GM19372 (cell line): ENCODE data around the gene LRCH4.

ENCODE experiments used
- ATAC-seq: cut with Tn5 transposase; IDR thresholded peaks from one replicate; pipeline ENCODE4 v1.9.1; 2021; ENCODE audit warnings: mild to moderate bottlenecking, low read depth, moderate library complexity; ENCODE audit not compliant: unreplicated experiment

LRCH4 gene

DNA sequence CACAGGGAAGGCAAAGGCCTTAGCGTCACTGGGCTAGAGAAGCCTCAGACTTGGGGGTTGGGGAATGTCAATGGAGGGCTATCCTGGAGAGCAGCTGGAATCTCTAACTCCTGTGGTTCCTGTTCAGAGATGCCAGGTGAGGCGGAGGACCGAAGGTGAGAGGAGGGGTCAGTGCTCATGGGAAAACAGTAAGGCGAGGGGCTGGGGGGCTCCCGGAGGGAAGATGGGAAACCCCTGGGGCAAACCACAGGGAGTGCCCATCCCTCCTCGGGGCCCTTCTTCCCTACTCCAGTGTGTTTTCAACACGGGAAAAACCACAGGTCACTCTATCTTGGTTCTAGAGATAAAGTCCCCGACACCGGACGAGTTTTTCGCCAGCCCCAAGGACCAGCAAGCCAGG is 3.3 kb downstream of the LRCH4 start:
- ATAC-seq, result no peak

DNA sequence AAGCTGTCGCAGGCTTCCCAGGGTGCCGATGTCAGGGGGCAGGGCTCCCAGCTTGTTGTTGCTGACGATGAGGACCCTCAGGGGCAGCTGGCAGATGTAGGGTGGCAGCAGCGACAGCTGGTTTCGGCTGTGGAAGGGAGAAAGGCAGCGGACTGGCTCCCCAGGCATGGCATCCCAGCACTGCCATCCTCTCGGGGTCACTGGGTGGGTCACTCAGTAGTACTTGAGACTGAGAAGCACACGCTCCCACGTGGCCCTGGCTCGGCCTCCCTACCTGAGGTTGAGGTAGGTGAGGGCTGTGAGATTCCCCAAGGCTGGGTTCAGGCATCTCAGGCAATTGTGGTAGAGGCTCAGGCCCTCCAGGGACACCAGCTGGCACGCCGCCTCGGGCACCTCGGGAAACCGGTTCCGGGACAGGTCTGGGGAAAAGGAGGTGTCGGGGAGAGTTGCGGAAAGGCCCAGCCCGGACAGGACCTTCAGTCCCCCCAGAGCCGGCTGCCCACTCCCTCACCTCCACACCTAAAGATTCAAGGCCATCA is 3.8 kb downstream of the LRCH4 start:
- ATAC-seq, result no peak

DNA sequence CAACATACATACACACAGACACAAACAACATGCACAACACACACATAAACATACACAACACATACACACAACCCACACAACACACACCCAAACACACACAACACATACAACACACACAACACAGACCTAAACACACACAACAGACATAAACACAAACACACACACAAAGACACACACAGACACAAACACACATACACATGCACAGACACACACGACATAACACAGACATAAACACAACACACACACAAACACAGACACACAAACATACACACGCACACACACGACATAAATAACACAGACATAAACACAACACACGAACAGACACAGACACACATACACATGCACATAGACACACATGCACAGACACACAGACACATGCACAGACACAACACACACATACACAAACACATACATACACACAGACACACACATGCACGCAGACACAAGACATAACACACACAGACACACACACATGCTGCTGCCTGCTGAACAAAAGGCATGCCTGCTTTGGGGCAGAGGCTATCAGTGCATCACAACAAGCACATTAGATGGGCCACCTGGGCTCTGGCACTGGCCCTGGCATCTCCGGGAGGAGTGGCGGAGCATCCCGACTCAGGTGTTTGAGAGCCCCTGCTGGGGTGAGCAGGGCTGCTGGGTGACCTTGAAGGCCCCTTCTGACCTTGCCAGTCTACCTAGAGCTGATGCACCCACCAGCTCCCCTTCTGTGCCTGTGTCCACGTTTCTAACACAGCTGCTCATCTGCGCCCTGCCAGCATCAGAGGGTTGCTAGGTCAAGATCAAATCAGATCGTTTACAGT is 5.3 kb downstream of the LRCH4 start:
- no peak for ATAC-seq

DNA sequence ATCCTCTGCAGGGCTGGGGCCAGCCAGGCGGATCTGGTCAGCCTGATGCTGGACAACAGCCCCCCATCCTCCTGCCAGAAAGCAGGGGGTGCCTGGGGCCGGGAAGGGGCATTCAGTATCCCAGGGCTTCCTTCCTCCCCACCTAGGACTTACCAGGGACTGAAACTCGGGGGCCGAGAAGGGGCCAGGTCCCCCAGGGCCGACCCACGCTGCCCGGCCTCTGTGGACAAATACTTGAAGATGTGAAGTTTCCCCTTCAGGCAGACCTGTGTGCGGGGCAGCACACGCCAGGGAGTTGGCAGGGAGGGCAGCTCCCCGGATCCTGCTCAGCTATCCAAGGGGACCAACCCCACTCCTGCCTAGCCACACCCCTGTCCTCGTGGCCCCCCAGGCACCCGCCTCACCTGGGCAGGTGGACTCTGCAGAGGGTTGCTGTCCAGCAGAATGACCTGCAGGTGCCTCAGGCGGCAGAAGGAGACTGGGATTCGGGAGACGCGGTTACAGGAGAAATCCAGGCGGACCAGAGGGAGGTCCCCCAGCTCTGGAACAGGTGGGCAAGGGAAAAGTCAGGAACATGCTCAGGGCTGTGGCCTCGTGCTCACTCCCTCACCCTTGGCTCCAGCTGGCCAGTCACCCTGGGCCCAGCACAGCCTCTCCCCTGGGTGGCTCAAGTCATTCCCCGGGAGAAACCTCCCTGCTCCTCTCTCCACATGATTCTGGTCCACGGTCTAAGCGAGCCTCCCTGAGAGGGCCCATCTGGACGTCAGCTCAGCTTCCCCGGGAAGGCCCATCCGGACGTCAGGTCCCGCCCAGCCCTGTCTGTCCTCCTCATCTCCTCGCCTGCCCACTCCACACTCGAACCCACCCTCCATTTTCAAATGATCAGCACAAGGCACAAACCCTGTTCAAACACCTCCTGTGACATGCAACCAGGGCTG is 7.4 kb downstream of the LRCH4 start:
- ATAC-seq, result no peak

DNA sequence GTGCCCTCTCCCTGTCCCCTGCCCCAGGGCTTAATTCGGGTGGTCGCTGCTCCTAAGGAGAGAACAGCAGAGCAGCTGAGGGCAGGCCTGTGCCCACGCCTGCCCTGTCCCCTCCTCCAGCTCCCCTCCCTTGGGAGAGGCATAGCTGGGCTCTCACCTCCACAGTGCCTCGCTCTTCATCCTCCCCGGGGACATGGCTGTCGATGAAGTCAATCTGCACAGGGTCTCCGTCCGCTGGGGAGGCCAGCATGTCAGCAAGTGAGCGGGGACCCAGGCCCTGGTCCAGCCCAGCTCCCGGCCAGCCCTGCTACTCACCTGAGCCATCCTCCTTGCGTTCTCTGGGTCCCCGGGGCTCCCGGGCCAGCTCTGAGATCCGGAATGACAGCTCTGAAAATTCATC is 8.4 kb downstream of the LRCH4 start:
- ATAC-seq, result no peak

DNA sequence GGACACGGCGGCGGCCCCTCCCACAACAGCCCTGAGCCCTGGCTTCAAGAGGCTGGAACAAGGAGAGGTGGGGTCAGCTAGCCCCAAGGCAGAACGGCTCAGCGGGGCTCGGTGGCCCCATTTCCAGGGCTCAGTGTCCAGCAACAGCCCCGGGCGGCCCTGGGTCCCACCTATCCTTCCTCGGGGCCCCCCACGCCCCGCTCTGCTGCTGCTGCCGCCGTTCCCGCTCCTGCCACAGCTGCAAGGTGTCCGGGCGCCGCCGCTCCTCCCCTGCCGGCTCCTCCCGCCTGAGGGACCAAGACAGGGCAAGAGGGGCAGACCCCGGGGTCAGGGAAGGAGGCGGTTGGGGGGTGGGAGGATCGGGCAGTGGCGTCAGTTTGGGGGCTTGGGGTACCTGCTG is 8.8 kb downstream of the LRCH4 start:
- ATAC-seq, result no peak

DNA sequence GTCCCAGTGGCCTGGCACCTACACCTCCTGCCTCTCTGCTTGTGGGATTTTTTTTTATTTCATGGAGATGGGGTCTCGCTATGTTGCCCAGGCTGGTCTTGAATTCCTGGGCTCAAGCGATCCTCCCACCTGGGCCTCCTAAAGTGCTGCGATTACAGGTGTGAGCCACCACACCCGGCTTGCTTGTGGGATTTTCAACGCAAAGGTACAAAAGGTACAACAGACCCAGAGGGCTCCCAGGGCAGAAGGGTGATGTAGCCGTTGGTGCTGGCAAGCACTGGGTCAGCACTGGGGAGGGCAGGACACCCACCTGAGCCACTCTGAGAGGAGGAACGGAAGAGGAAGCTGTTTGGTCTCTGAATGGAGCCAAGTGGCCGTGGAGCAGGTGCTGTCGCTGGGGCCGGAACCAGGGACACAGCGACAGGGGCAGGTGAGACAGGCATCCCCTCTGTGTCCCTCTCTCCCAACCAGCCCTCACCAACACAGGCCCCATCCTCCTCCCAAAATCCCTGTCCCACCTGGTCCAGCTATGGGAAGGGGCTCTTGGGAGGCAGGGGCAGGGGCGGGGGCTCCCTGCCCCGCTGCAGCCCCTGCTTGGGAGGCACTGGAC is 9.4 kb downstream of the LRCH4 start:
- no peak for ATAC-seq

DNA sequence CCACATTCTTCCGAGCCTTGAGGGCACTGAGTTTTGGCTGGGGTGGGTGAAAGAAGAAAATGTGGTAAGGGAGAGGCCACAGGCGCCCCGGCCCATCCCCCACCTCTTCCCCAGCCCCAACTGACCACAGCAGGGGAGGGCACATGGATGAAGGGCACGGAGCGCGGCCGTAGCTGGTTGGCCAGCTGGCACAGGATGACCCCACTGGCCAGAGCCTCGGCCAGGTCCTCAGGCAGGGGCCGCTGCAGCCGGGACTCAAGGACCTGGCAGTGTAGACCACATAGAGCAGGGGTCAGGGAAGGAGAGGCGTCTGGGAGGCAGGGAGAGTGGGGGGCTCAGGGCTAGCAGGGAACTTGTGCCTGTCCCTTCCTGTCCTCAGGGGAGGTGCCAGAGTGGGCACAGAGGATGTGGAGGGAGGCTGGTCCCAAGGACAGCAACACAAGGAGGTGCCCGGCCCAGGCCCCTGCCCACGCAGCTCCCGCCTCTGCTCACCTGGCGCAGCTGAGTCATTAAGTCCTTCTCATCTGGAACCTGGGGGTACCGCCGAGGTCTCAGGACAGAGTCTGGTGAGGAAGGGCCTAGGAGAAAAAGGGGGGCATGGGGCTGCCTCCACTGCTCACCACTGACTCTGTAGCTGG is 10.1 kb downstream of the LRCH4 start:
- ATAC-seq, result no peak

DNA sequence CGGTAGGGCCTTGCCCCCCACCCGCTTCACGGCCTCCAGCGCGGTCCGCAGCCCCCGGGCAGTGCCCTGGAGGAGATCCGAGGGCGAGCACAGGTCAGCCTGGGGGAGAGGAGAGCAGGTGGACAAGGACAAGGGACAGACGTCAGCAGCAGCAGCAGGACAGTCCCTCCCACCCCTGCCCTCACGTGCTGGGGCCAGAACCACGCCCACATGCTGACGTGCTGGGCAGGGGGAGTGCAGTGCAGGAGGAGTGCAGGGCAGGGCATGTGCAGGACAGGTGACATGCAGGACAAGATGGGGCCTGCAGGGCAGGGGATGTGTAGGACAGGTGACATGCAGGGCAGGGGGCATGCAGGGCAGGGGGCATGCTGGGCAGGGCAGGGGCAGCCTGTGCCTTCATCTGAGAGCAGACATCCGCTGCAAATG is 10.7 kb downstream of the LRCH4 start:
- ATAC-seq, result no peak

DNA sequence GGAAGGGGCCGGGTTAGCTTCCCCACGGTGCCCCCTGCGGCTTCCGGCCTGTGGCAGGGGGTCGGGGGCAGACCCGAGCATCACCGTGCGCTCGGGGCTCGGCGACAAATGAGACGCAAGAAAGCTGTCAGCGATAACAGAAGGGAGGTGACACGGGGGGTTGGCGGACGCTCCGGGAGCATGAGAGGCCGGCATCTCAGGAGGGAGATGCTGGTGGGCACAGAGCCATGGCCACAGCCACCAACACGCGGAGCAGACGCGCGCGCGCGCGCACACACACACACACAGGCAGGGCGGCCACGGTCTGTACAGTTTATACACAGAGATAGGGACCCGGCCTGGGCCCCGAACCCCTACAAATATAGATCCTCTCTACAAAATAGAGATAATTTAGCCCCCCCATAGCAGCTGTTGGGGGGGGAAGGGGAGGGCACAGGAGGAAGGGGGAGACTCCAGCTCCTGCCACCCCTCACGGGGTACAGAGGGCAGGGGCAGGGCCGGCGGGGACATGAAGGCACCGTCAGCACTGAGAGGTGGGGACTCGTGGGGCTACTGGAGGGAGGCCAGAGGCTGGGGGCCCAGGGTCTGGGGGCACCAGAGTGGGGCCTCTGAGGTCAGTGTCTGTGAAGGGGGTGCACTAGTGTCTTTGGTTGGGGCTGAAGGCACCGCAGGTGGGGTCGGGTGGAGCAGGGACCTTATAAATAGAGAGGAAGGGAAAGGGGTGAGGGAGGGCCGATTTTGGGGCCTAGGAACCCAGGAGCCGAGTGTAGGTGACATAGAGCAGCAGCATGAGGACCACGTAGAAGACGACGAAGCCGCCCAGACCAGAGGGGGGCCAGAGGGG is 11.3 kb downstream of the LRCH4 start:
- ATAC-seq, result no peak

DNA sequence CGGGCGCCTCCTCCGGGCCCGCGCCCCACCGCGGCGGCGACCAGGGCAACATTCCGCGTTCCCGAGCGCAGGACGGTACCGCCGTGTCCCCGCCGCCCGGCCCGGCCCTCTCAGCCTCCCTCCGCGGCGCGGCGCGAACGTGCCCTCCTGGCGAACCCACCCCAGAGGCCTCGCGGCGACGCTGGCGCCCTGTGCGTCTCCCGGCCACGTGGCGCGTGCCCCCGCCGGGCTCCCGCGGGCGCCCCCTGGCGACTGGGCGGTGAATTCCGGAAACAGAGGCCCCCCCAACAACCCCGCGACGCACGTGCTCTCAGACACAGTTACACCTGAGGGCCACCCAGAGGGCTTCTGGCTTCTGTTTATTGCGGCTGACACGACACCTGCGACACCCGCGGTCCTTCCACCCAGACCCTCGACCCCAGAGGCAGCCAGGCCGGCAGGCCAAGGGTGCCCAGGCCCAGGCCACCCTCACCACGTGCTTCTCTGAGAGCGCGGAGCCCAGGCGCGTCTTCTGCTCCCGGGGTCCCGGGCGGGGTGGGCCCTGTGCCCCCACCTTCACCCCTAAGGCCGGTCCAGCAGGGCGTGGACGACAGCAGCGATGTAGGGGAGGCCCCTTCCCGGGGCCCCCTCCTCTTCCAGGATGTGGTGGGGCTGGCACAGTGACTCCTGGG is 12.1 kb downstream of the LRCH4 start, which contains the start of gene SAP25:
TSS of gene SAP25 (minus strand) at position 210 of the 671 bp plus-strand sequence. CDS start at position 52, 158 bp downstream.
- no peak for ATAC-seq

DNA sequence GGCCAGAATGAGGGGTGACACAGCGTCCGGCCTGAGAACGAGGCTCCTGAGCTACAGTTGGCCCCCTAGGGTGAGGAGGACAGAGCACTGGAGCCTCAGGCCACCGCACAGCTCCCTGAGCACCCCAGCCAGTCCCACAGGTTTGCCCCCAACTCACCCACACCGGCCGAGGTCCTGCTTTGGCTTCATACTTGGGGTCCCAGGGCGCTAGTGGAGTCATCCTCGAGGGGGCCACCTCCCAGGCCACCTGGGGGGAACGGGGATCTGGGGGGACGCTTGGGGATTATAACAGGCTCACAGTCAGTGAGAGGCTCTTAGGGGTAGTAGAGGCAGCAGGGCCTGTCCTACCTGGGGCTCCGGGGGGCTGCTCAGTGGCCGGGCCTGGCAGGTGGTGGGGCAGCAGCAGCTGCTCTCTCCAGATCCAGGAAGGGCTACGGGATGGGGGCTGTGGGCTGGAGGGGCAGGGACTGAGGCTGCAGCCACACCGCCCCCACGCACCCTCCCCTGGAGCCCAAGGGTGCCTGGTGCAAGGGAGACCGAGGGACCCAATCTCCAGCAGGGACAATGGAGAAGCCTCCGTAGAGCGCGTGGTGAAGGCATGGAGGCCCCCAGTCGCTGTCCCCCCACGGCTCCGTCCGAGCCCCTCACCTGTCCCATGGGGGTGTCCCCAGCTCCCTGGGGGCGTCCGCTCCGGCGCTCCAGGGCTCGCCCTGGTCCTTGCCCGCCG is 12.8 kb downstream of the LRCH4 start:
- no peak for ATAC-seq

DNA sequence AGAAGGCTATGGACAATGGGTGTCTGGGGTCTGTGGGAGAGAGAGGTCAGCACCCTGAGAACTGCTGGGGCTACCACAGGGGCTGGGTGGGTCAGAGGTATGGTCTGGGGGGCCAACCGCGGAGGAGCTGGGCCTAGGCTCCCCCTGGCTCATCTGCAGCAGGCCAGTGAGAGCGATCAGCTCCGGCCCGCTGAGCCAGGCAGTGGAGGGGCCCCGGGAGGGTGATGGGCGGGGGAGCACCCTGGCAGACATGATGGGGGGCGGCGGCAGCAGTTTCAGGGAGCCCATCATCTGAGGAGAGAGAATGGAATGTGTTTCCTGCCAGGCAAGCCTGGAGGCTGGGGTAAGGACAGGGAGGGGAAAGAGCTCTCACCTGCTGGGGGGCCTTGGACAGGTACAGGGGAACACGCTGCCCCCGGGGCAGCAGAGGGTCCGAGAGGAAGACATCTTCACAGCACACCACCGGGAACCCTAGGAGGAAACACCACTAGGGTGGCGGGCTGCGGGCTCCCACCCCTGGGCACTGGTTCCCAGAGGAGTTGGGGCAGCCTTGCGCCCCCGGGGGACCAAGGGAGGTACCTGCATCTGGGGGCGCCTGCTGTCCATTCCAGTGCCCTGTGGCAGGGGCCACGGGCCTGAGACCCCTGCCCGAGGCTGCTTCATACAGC is 13.5 kb downstream of the LRCH4 start:
- no peak for ATAC-seq

DNA sequence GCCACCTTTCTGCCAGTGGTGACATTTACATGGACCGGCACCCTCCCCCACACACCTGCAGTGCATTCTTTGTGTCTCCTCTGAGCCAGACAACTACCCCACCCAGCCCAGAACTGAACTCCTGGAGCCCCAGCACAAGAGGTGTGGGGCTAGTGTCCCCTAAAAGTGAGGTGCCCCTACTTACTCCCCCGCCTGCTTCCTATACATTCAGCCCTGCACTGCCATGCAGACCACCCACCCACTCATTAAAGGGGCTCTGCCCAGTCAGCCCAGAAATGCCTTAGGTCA is 14.2 kb downstream of the LRCH4 start:
- no peak for ATAC-seq

DNA sequence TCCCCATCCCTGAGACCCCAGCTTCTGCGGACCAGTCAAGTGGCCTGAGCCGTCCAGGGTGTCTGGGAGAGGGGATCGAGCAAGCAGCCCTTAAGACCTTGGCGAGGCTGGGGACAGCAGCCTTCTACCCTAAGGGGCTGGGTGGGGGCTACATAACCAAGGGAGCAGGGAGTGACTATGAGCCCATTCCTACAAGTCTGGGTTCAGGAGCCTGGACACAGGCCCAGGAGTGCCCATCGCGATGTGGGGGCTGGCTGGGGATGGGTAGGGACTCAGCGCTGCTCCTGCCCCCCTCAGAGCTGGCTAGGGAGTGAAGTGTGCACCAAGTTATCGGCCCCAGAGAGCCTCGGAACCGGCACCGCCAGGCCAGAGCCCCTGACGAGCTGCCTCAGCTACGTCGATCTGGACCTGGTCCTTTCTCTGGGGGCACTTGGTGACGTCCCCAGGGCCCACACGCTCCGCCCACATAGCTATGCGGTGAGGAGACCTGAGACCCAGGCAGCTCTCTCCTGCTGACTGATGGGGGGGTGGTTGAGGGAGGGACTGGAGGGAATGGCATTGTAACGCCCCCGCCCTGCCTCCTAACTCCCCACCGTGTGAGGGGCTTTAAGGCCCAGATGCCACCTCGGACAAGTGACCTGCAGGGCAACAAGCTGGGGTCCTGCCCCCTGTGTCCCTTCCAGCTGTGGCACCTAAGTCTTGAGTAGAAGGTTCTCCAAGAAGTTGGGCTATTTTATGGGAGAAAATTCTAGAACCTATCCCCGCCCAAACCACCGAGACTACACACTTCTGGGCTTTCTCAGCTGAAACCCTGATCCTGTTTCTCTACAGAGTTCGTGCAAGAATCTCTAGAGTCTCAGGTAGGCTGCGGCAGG is 14.7 kb downstream of the LRCH4 start:
- ATAC-seq, result no peak

DNA sequence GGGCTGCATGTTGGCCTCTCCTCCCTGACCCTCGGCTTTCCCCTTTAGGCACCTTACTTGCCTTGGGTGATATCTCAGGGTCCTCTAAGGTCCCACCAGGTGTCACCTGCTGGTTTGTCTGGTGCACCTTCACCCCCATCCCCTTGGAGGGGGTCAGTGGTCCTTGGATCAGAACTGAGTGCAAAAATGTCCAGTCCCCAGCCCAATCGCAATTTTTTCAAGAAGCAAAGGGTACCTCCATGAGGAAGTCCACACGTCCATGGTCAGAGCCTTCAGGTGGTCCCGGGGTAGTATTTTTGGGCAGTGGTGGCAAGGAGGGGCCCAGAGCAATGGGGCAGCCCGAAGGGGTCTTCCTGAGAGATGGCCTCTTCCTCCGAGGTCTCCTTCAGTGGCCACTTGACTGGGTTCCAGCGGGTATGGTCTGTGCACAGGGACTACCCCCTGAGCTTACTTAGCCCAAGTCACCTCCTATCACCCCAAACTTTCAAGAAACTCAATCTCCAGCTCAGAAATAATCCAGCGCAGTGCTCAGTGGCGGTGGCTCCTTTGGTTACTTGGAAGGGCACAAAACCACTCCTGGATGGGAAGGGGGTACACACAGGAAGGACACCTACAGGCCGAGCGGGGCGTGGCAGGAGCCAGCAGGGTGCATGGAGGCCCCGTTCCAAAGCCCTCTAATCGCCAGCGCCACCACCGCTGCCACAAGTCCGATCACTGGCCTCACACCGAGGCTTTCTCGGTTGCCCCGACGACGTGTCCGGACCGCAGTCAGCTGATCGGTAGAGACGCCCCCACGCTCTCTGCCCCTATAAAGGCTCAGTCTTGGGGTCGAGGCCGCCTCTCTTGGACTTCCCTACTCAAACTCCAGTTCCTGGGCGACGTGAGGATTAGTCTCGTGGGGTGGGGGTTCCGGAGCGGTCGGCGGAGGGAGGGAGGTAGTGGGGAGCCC is 16.8 kb downstream of the LRCH4 start:
- ATAC-seq, result peak; percentile 42
